A549 (cell line): ENCODE measurements around the gene CPB2. TPM values are rescaled to one million over a fixed set of nuclear protein-coding genes. Genes with fewer than 3 reads are reported as not detected.

ENCODE experiments used
- ATAC-seq, 2 experiments: fragments of 200-7000 bp in 1 of 2; fragments of >200 bp in 1 of 2; cut with Nextera tagmentation in 1 of 2; cut with Tn5 transposase in 1 of 2; 3 replicates each; pipeline versions ENCODE4 v1.8.0 to v1.9.1; 2018 to 2020; ENCODE audit warnings: mild to moderate bottlenecking in 1 of 2, moderate library complexity in 1 of 2
- CTCF ChIA-PET: fragments of 300-600 bp; sonication (Branson Sonifier 250); formaldehyde crosslinking; extraction: SDS; loops from one replicate; lab custom pipeline; 2021; ENCODE audit warnings: antibody characterized with exemption, inconsistent platforms; lab: Yijun Ruan, JAX
- POLR2A ChIA-PET: fragments of 350-600 bp; formaldehyde crosslinking; extraction: SDS; loops from one replicate; lab custom pipeline; 2021; ENCODE audit warnings: antibody characterized with exemption, inconsistent platforms; lab: Yijun Ruan, JAX
- DNase-seq, 2 experiments: peaks; one replicate each; pipeline versions ENCODE4 v3.0.0 to v3.0.0-alpha.2; 2011 to 2016; ENCODE audit warnings: low read depth in 1 of 2, low spot score in 1 of 2
- FAIRE-seq: peaks from 2 replicates; lab custom pipeline; 2011; peaks lifted over from hg19 to GRCh38; lab: Jason Lieb, UNC
- H3K27ac ChIP-seq, 2 experiments: fragments of >200 bp; sonication (Bioruptor Twin); formaldehyde crosslinking; 3 replicates each; pipeline ENCODE4 v1.5.1; 2016 to 2017
- H3K4me1 ChIP-seq: fragments of >200 bp; sonication (Bioruptor Twin); formaldehyde crosslinking; 3 replicates; pipeline ENCODE4 v1.6.1; 2016
- H3K4me2 ChIP-seq: fragments of >200 bp; sonication (Bioruptor Twin); formaldehyde crosslinking; 3 replicates; pipeline ENCODE4 v1.6.1; 2016
- H3K4me3 ChIP-seq: fragments of >200 bp; sonication (Bioruptor Twin); formaldehyde crosslinking; 3 replicates; pipeline ENCODE4 v1.5.1; 2016
- H3K9me3 ChIP-seq: fragments of >200 bp; sonication (Bioruptor Twin); formaldehyde crosslinking; 3 replicates; pipeline ENCODE4 v1.6.1; 2016
- BHLHE40 ChIP-seq: IDR thresholded peaks from 2 replicates; pipeline ENCODE4 v1.6.1; 2012; ENCODE audit warnings: low read depth, low read length, inconsistent platforms
- CBX8 ChIP-seq: fragments of 200-600 bp; sonication (generic); IDR thresholded peaks from 2 replicates; pipeline ENCODE4 v1.6.1; 2016
- E2F6 ChIP-seq: IDR thresholded peaks from 2 replicates; pipeline ENCODE4 v1.6.1; 2012; ENCODE audit warnings: low read depth, borderline replicate concordance
- ELK1 ChIP-seq: fragments of 150-350 bp; IDR thresholded peaks from 2 replicates; pipeline ENCODE4 v1.6.1; 2014; ENCODE audit warnings: low read depth, mild to moderate bottlenecking, low read length
- EP300 ChIP-seq, 2 experiments: fragments of >200 bp; sonication (Bioruptor Twin); formaldehyde crosslinking; IDR thresholded peaks; 2 replicates in 1 of 2; 3 replicates in 1 of 2; pipeline ENCODE4 v1.6.1; 2016 to 2017
- FOSL2 ChIP-seq, 2 experiments: fragments of 450-650 bp in 1 of 2; fragments of >200 bp in 1 of 2; sonication (Bioruptor Twin) in 1 of 2; formaldehyde crosslinking; IDR thresholded peaks; 2 replicates each; pipeline versions ENCODE4 v1.5.0 to v1.6.1; 2016 to 2020; ENCODE audit warnings: mild to moderate bottlenecking in 1 of 2, moderate library complexity in 1 of 2
- GATA3 ChIP-seq: IDR thresholded peaks from 2 replicates; pipeline ENCODE4 v1.6.1; 2012; ENCODE audit warnings: borderline replicate concordance
- HDAC2 ChIP-seq: fragments of 200-600 bp; sonication (generic); IDR thresholded peaks from 2 replicates; pipeline ENCODE4 v1.6.1; 2016
- HEYL ChIP-seq: fragments of 250-450 bp; sonication (Bioruptor Pico); IDR thresholded peaks from 2 replicates; pipeline ENCODE4 v1.8.0; 2021; ENCODE audit warnings: mild to moderate bottlenecking, moderate library complexity
- HOXA7 ChIP-seq: fragments of 250-450 bp; sonication (Bioruptor Pico); IDR thresholded peaks from 2 replicates; pipeline ENCODE4 v1.5.0; 2020; ENCODE audit warnings: mild to moderate bottlenecking, moderate library complexity
- KDM5A ChIP-seq: fragments of 200-600 bp; sonication (generic); IDR thresholded peaks from 2 replicates; pipeline ENCODE4 v1.6.1; 2016; ENCODE audit warnings: antibody characterized with exemption, mild to moderate bottlenecking
- MAFK ChIP-seq: fragments of 450-650 bp; IDR thresholded peaks from 2 replicates; pipeline ENCODE4 v1.6.1; 2014; ENCODE audit not compliant: partially characterized antibody
- MAZ ChIP-seq: fragments of 150-350 bp; IDR thresholded peaks from 2 replicates; pipeline ENCODE4 v1.6.1; 2014; ENCODE audit warnings: antibody characterized with exemption, low read depth, low read length, borderline replicate concordance
- NPAS2 ChIP-seq: fragments of 250-450 bp; sonication (Bioruptor Pico); IDR thresholded peaks from 2 replicates; pipeline ENCODE4 v1.8.0; 2022; ENCODE audit warnings: mild to moderate bottlenecking, moderate library complexity, borderline replicate concordance
- NR3C1 ChIP-seq: fragments of >200 bp; sonication (Bioruptor Twin); formaldehyde crosslinking; IDR thresholded peaks from 3 replicates; pipeline ENCODE4 v1.6.1; 2017
- PBX3 ChIP-seq: IDR thresholded peaks from 2 replicates; pipeline ENCODE4 v1.6.1; 2012
- POLR2AphosphoS2 ChIP-seq: conservative IDR thresholded peaks from 2 replicates; pipeline ENCODE4 v1.6.1; 2012; ENCODE audit warnings: low read length, improper control_type of control experiment, inconsistent platforms
- RARB ChIP-seq: fragments of 250-450 bp; sonication (Bioruptor Pico); IDR thresholded peaks from 2 replicates; pipeline ENCODE4 v1.8.0; 2021; ENCODE audit warnings: mild to moderate bottlenecking, moderate library complexity
- RCOR1 ChIP-seq: fragments of 150-350 bp; IDR thresholded peaks from 2 replicates; pipeline ENCODE4 v1.6.1; 2014; ENCODE audit warnings: antibody characterized with exemption, low read length, low read depth
- REST ChIP-seq: fragments of 200-600 bp; sonication (generic); IDR thresholded peaks from 2 replicates; pipeline ENCODE4 v1.6.1; 2016; ENCODE audit warnings: antibody characterized with exemption, mild to moderate bottlenecking, moderate library complexity
- RFX5 ChIP-seq: fragments of 450-650 bp; IDR thresholded peaks from 2 replicates; pipeline ENCODE4 v1.7.1; 2014; ENCODE audit warnings: antibody characterized with exemption, mild to moderate bottlenecking, moderate library complexity
- RNF2 ChIP-seq: fragments of 200-600 bp; sonication (generic); IDR thresholded peaks from 2 replicates; pipeline ENCODE4 v1.6.1; 2016; ENCODE audit warnings: low read depth, mild to moderate bottlenecking, antibody characterized with exemption, moderate library complexity, borderline replicate concordance
- SMC3 ChIP-seq: fragments of >200 bp; sonication (Bioruptor Twin); formaldehyde crosslinking; IDR thresholded peaks from 3 replicates; pipeline ENCODE4 v1.6.1; 2018; ENCODE audit warnings: inconsistent platforms
- TP53 ChIP-seq: fragments of 250-450 bp; sonication (Bioruptor Pico); IDR thresholded peaks from 2 replicates; pipeline ENCODE4 v1.5.0; 2021; ENCODE audit warnings: mild to moderate bottlenecking, moderate library complexity
- USF2 ChIP-seq: fragments of 450-650 bp; IDR thresholded peaks from 2 replicates; pipeline ENCODE4 v1.6.1; 2014; ENCODE audit warnings: antibody characterized with exemption
- ZNF302 ChIP-seq: fragments of 250-450 bp; sonication (Bioruptor Pico); IDR thresholded peaks from 2 replicates; pipeline ENCODE4 v1.9.0; 2021; ENCODE audit warnings: inconsistent platforms, mild to moderate bottlenecking, moderate library complexity
- ZSCAN20 ChIP-seq: fragments of 250-450 bp; sonication (Bioruptor Pico); IDR thresholded peaks from 2 replicates; pipeline ENCODE4 v1.8.0; 2022; ENCODE audit warnings: mild to moderate bottlenecking, moderate library complexity
- WGBS: methylation state at CpG from one replicate; pipeline ENCODE4 v1.1.6; 2017; ENCODE audit errors: missing lambda C conversion rate; 5-methylcytosine and 5-hydroxymethylcytosine counted together
- polyA plus RNA-seq, 4 experiments: library from polyadenylated mRNA; depleted of rRNA in 3 of 4; stranded (reverse); fragments of >200 nt; fragmentation: RNase III in 1 of 4; extraction: RNeasy Plus Mini Kit Qiagen cat#74134 plus additional on column Dnase treatment in 1 of 4; gene quantifications; 2 replicates in 3 of 4; 3 replicates in 1 of 4; pipeline ENCODE4 v1.2.3, GENCODE V29; 2011 to 2017

Gene CPB2
- polyA plus RNA-seq, 2 of the 4 experiments (the other 2 are of a cell fraction) = 0.05 to 0.48 TPM

GRCh38 chr13:46086421-46086922, 18.4 kb downstream of the CPB2 start:
- DNase-seq (peak in 1 of 2 experiments; percentile 11), ATAC-seq (peak; percentile 50 to 85; a peak in 4 of 6 replicates), FAIRE-seq (no peak)
- Histone ChIP-seq H3K4me2 (peak overlapping the region; percentile 69), H3K27ac (no peak overlapping the region), H3K9me3 (no peaks in the 10 kb centered on the region), H3K4me3 (peak overlapping the region; percentile 12; the same call in 1 of the 3 replicates), H3K4me1 (no peaks in the 10 kb centered on the region)
- ChIA-PET POLR2A (interaction anchor here (1.0 to 1.1 kb wide), 2 partner anchors 24 to 34 kb away, joined by 3 to 5 read pairs; partner anchors contain the start of gene ZC3H13), CTCF (interaction anchor here (1.0 to 1.1 kb wide), 2 partner anchors 21 to 40 kb away, joined by 3 to 4 read pairs; no protein-coding TSS in a partner anchor)
- no peak for TF ChIP-seq ZSCAN20 (CRISPR knock-in tag)
- no peak for TF ChIP-seq ZNF302 (CRISPR knock-in tag)
- TF ChIP-seq RARB (CRISPR knock-in tag) = no peak
- no peak for TF ChIP-seq MAFK
- TF ChIP-seq MAZ = no peak
- TF ChIP-seq FOSL2 (IDR thresholded peaks at IDR 0.05) = no peak
- no peak for TF ChIP-seq FOSL2 (CRISPR knock-in tag; IDR thresholded peaks at IDR 0.05)
- TF ChIP-seq SMC3 = no peak
- TF ChIP-seq RCOR1 = no peak
- no peak for TF ChIP-seq ELK1
- WGBS = 54% methylated on average over 7 of the region's 12 CpGs

GRCh38 chr13:46085737-46086136, 19.1 kb downstream of the CPB2 start:
- DNase-seq (no peak), FAIRE-seq (no peak), ATAC-seq (no peak)
- 83% methylated on average over 2 of the region's 13 CpGs for WGBS
- no peak for TF ChIP-seq BHLHE40
- TF ChIP-seq POLR2AphosphoS2 = no peak
- TF ChIP-seq HOXA7 (CRISPR knock-in tag) = no peak
- Histone ChIP-seq H3K9me3 (no peaks in the 10 kb centered on the region), H3K4me2 (no peak overlapping the region), H3K27ac (no peak overlapping the region), H3K4me3 (no peak overlapping the region), H3K4me1 (no peaks in the 10 kb centered on the region)
- ChIA-PET POLR2A (interaction anchor here (1.0 to 1.1 kb wide), 2 partner anchors 23 to 33 kb away, joined by 3 to 5 read pairs; partner anchors contain the start of gene ZC3H13), CTCF (interaction anchor here (1.0 kb wide), 1 partner anchor 22 kb away, joined by 3 read pairs; no protein-coding TSS in a partner anchor)

- FAIRE-seq (no peak), ATAC-seq (no peak), DNase-seq (no peak)
- Histone ChIP-seq H3K27ac (no peak overlapping the region), H3K4me3 (no peak overlapping the region), H3K4me1 (no peaks in the 10 kb centered on the region), H3K4me2 (no peak overlapping the region), H3K9me3 (no peaks in the 10 kb centered on the region)
- CTCF ChIA-PET = interaction anchor here (1.5 kb wide), 1 partner anchor 17 kb away, joined by 3 read pairs; no protein-coding TSS in a partner anchor
- POLR2A ChIA-PET = no interaction called here
- WGBS = 88% methylated on average over 5 of the region's 5 CpGs
- no peak for TF ChIP-seq USF2
- no peak for TF ChIP-seq CBX8
- no peak for TF ChIP-seq RNF2
- no peak for TF ChIP-seq E2F6
- TF ChIP-seq RFX5 = no peak
- TF ChIP-seq REST = no peak
- no peak for TF ChIP-seq PBX3
- TF ChIP-seq HEYL (CRISPR knock-in tag) = no peak
- no peak for TF ChIP-seq GATA3
- no peak for TF ChIP-seq EP300 (IDR thresholded peaks at IDR 0.05)
- no peak for TF ChIP-seq RARB (CRISPR knock-in tag)
- no peak for TF ChIP-seq MAFK
- TF ChIP-seq HDAC2 = no peak
- no peak for TF ChIP-seq FOSL2 (IDR thresholded peaks at IDR 0.05)
- TF ChIP-seq FOSL2 (CRISPR knock-in tag; IDR thresholded peaks at IDR 0.05) = no peak
- TF ChIP-seq SMC3 = no peak
- TF ChIP-seq NPAS2 (CRISPR knock-in tag) = no peak
- no peak for TF ChIP-seq TP53 (CRISPR knock-in tag)
- TF ChIP-seq NR3C1 = no peak
- no peak for TF ChIP-seq KDM5A
- no peak for TF ChIP-seq ZSCAN20 (CRISPR knock-in tag)
Observed at GRCh38 chr13:46082324-46082723, 22.5 kb downstream of the CPB2 start.
